Measurements from ENCODE around the gene BCAS1.

- TF ChIP-seq GATA3 (IDR thresholded peaks at IDR 0.05; ENCODE audit: low read depth, low read length), result no peak
- no peak for TF ChIP-seq GATA2 (IDR thresholded peaks at IDR 0.05; ENCODE audit: low read depth, low read length)
Observed at GRCh38 chr20:53930651-53931504, 139.5 kb downstream of the BCAS1 start.

Measured in SH-SY5Y (cell line).